Hepatocyte (in vitro differentiated cells): ENCODE results near the gene STEAP4. TPM values are rescaled to one million over a fixed set of nuclear protein-coding genes. Genes with fewer than 3 reads are reported as not detected.

Source experiments
- DNase-seq: peaks from one replicate; pipeline ENCODE4 v3.0.0-alpha.2; 2016; ENCODE audit warnings: low spot score
- H2AFZ ChIP-seq: fragments of 200-600 bp; sonication (generic); 2 replicates; pipeline ENCODE4 v1.6.0; 2016; ENCODE audit warnings: antibody characterized with exemption, mild to moderate bottlenecking
- H3K27ac ChIP-seq: fragments of 200-600 bp; sonication (generic); 2 replicates; pipeline ENCODE4 v1.5.1; 2016; ENCODE audit warnings: mild to moderate bottlenecking
- H3K27me3 ChIP-seq: fragments of 200-600 bp; sonication (generic); 2 replicates; pipeline ENCODE4 v1.6.1; 2016
- H3K36me3 ChIP-seq: fragments of 200-600 bp; sonication (generic); replicated peaks from 2 replicates; pipeline ENCODE4 v1.5.1; 2016; ENCODE audit warnings: low read depth; ENCODE audit not compliant: insufficient read depth
- H3K4me1 ChIP-seq: fragments of 200-600 bp; sonication (generic); 2 replicates; pipeline ENCODE4 v1.5.1; 2016; ENCODE audit warnings: mild to moderate bottlenecking, moderate library complexity; ENCODE audit not compliant: insufficient read depth
- H3K4me2 ChIP-seq: fragments of 200-600 bp; sonication (generic); 2 replicates; pipeline ENCODE4 v1.6.0; 2016
- H3K4me3 ChIP-seq: fragments of 200-600 bp; sonication (generic); 2 replicates; pipeline ENCODE4 v1.5.1; 2016; ENCODE audit warnings: mild to moderate bottlenecking
- H3K79me2 ChIP-seq: fragments of 200-600 bp; sonication (generic); 2 replicates; pipeline ENCODE4 v1.6.0; 2017; ENCODE audit warnings: mild to moderate bottlenecking
- H3K9me2 ChIP-seq: fragments of 200-600 bp; sonication (generic); replicated peaks from 2 replicates; pipeline ENCODE4 v1.6.0; 2017; ENCODE audit warnings: mild to moderate bottlenecking; ENCODE audit not compliant: insufficient read depth
- H3K9me3 ChIP-seq: fragments of 200-600 bp; sonication (generic); 2 replicates; pipeline ENCODE4 v1.5.1; 2016; ENCODE audit warnings: low read depth, mild to moderate bottlenecking
- H4K20me1 ChIP-seq: fragments of 200-600 bp; sonication (generic); 2 replicates; pipeline ENCODE4 v1.6.0; 2016; ENCODE audit warnings: mild to moderate bottlenecking; ENCODE audit not compliant: insufficient read depth, poor library complexity, severe bottlenecking
- CTCF ChIP-seq: fragments of 200-600 bp; sonication (generic); IDR thresholded peaks from 2 replicates; pipeline ENCODE4 v1.5.1; 2016; ENCODE audit warnings: antibody characterized with exemption, mild to moderate bottlenecking; ENCODE audit not compliant: poor library complexity
- EZH2 ChIP-seq: fragments of 200-600 bp; sonication (generic); IDR thresholded peaks from 2 replicates; pipeline ENCODE4 v1.6.1; 2016; ENCODE audit warnings: antibody characterized with exemption, mild to moderate bottlenecking, borderline replicate concordance
- EZH2phosphoT487 ChIP-seq: fragments of 200-600 bp; sonication (generic); IDR thresholded peaks from one replicate; pipeline ENCODE4 v1.6.1; 2018; ENCODE audit warnings: antibody characterized with exemption, mild to moderate bottlenecking, low read depth, moderate library complexity; ENCODE audit not compliant: unreplicated experiment, severe bottlenecking
- WGBS: methylation state at CpG from one replicate; pipeline ENCODE4 v1.1.6; 2016; ENCODE audit warnings: low lambda C conversion rate; ENCODE audit errors: missing lambda C conversion rate; 5-methylcytosine and 5-hydroxymethylcytosine counted together
- polyA plus RNA-seq: library from polyadenylated mRNA; unstranded; fragments of >200 nt; fragmentation: Nextera tagmentation; extraction: Ambion mirVana; gene quantifications from 2 replicates; pipeline ENCODE4 v1.2.1, GENCODE V29; 2016
- total RNA-seq: library from RNA; depleted of rRNA; stranded (reverse); fragments of >200 nt; gene quantifications from 2 replicates; pipeline ENCODE4 v1.2.3, GENCODE V29; 2014

STEAP4 gene
- total and polyA plus RNA-seq, 2 experiments from 2014 or later: 1.1 TPM; not detected in 1

GRCh38 chr7:88256906-88257305 lies 49.8 kb downstream of the STEAP4 start:
- Histone ChIP-seq H3K36me3 (no peaks in the 10 kb centered on the region), H4K20me1 (no peaks in the 10 kb centered on the region), H3K79me2 (no peaks in the 10 kb centered on the region), H3K9me2 (no peaks in the 10 kb centered on the region), H3K4me2 (no peak overlapping the region), H3K4me3 (no peak overlapping the region), H3K27ac (no peak overlapping the region), H2AFZ (no peak overlapping the region), H3K9me3 (no peaks in the 10 kb centered on the region), H3K4me1 (no peaks in the 10 kb centered on the region), H3K27me3 (no peaks in the 10 kb centered on the region)
- DNase-seq: no peak
- TF ChIP-seq EZH2phosphoT487 (no peak), CTCF (no peak), EZH2 (no peak)

DNA sequence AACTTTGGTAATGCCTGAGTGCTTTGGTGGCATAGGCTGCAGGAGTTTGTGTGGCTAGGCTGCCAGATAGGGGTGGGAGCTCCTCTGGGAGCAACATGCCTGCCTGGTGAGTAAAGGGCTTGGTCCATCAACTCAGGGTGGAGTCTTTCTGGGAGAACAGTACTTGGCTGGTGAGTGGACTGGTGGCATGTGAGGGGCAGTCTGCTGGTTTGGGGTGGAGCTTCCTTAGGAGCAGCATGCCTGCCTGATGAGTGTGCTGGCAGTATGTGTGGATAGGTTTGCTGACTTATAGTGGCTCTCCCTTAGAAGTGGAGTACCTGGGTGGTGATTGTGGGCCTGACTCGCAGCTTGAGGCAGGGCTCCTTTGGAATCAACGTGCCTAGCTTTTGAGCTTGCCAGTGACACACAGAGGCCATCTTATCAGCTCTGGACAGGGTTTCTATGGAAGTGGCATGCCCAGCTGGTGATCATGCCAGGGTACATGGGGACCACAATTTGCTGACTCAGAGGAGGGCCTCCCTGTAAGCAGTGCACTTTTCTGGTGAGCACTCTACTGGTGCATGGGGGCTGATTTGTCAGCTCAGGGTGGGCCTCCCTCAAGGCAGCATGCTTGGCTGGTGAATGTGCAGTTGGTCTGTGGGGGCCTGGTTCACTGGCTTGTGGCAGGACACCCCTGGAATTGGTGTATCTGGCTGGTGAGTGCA lies 51.8 kb downstream of the STEAP4 start:
- Histone ChIP-seq H3K36me3 (no peaks in the 10 kb centered on the region), H3K4me1 (no peaks in the 10 kb centered on the region), H3K4me2 (no peak overlapping the region), H4K20me1 (no peaks in the 10 kb centered on the region), H3K27me3 (no peaks in the 10 kb centered on the region), H2AFZ (no peak overlapping the region), H3K27ac (no peak overlapping the region), H3K4me3 (no peak overlapping the region), H3K9me3 (no peaks in the 10 kb centered on the region), H3K79me2 (no peaks in the 10 kb centered on the region), H3K9me2 (no peaks in the 10 kb centered on the region)
- no peak for DNase-seq
- TF ChIP-seq EZH2phosphoT487 (no peak), CTCF (no peak), EZH2 (no peak)
- 88% methylated on average over 2 of the region's 2 CpGs for WGBS

DNA sequence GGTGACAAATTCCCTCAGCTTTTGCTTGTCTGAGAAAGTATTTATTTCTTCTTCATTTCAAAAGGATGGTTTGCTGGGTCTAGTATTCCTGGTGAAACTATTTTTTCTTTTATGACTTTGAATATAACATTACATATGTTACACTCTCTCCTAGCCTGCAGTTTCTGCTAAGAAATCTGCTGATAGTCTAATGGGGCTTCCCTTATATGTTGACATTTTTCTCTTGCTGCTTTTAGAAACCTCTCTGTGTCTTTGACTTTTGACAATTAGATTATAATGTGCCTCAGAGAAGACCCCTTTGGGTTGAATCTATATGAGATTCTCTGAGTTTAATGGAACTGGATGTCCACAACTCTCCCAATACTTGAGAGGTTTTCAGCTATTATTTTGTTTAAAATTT lies 53.1 kb downstream of the STEAP4 start:
- no peak overlapping the region for H3K4me3 ChIP-seq
- no peaks in the 10 kb centered on the region for H3K27me3 ChIP-seq
- no peak overlapping the region for H3K4me2 ChIP-seq
- H3K9me3 ChIP-seq: no peaks in the 10 kb centered on the region
- H3K27ac ChIP-seq: no peak overlapping the region
- no peak for DNase-seq
- H2AFZ ChIP-seq: no peak overlapping the region
- H3K4me1 ChIP-seq: no peaks in the 10 kb centered on the region
- H4K20me1 ChIP-seq: no peaks in the 10 kb centered on the region
- no peaks in the 10 kb centered on the region for H3K9me2 ChIP-seq
- no peaks in the 10 kb centered on the region for H3K36me3 ChIP-seq
- TF ChIP-seq CTCF (no peak), EZH2phosphoT487 (no peak), EZH2 (no peak)
- H3K79me2 ChIP-seq: no peaks in the 10 kb centered on the region

- no peak for DNase-seq
- Histone ChIP-seq H3K4me1 (no peaks in the 10 kb centered on the region), H3K27me3 (no peaks in the 10 kb centered on the region), H3K36me3 (no peaks in the 10 kb centered on the region), H3K79me2 (no peaks in the 10 kb centered on the region), H3K9me2 (no peaks in the 10 kb centered on the region), H3K4me2 (no peak overlapping the region), H2AFZ (no peak overlapping the region), H3K4me3 (no peak overlapping the region), H4K20me1 (no peaks in the 10 kb centered on the region), H3K27ac (no peak overlapping the region), H3K9me3 (no peaks in the 10 kb centered on the region)
- no peak for TF ChIP-seq CTCF
- TF ChIP-seq EZH2phosphoT487: no peak
- no peak for TF ChIP-seq EZH2
- WGBS: 86% methylated on average over 1 of the region's 1 CpG
Measured at GRCh38 chr7:88244258-88244657, 62.4 kb downstream of the STEAP4 start.
